Right cardiac atrium (tissue), 5 donors: ENCODE measurements around the gene PDE8B. TPM values are rescaled to one million over a fixed set of nuclear protein-coding genes. Genes with fewer than 3 reads are reported as not detected.
A peak's percentile ranks its signal among the peaks of the same experiment; 100 is the strongest.

Experiments
- ATAC-seq, 2 donors: fragments of 200-7000 bp; cut with Tn5 transposase; one replicate each; pipeline versions ENCODE4 v1.8.0 to v1.9.1; 2020; ENCODE audit warnings: moderate library complexity in 2 of 2, mild to moderate bottlenecking in 1 of 2
- DNase-seq, 3 donors: peaks; one replicate each; pipeline ENCODE4 v3.0.0-alpha.2; 2020
- H3K27ac ChIP-seq: one replicate; pipeline ENCODE4 v1.5.1; 2013; ENCODE audit warnings: mild to moderate bottlenecking, low read length, control low read depth, moderate library complexity
- H3K27me3 ChIP-seq: one replicate; pipeline ENCODE4 v1.6.1; 2013; ENCODE audit not compliant: control insufficient read depth, insufficient read depth
- H3K4me1 ChIP-seq: one replicate; pipeline ENCODE4 v1.6.1; 2013; ENCODE audit warnings: low read length; ENCODE audit not compliant: control insufficient read depth, insufficient read depth
- H3K4me3 ChIP-seq: one replicate; pipeline ENCODE4 v1.5.1; 2013; ENCODE audit warnings: low read length, control low read depth
- H3K9me3 ChIP-seq: one replicate; pipeline ENCODE4 v1.6.1; 2013; ENCODE audit warnings: low read length; ENCODE audit not compliant: control insufficient read depth
- WGBS: extraction: QIAGEN DNeasy Blood & Tissue Kit; methylation state at CpG from one replicate; pipeline ENCODE4 v1.1.7; 2013; 5-methylcytosine and 5-hydroxymethylcytosine counted together
- intact Hi-C, 4 donors: fragments of 100-400 bp; cut with DNase I; formaldehyde crosslinking; loops; one replicate each; pipeline versions ENCODE4 v1.11.0 to v1.14.0; 2022 to 2023
- polyA plus RNA-seq: library from polyadenylated mRNA; stranded (reverse); fragments of 200-250 nt; gene quantifications from one replicate; pipeline ENCODE4 v1.2.3, GENCODE V29; 2013
- total RNA-seq, 4 donors: library from RNA; stranded (reverse); fragmentation: NEBNext Ultra II Directional; extraction: Animal tissue kit (Norgen Biotek cat#: 25700); gene quantifications; one replicate each; pipeline ENCODE4 v1.2.1, GENCODE V29; 2021
- donor health status: healthy with polysubstance abuse.
- donor health status: DM: no; HTN: yes; CAD: no.
- donor health status: DM: no; HTN: no; CAD: no.
- donor health status: DM: no; HTN: yes; CAD: no; lungs with severe emphysema.
- donor health status: DM: yes; HTN: yes; CAD: no.

The PDE8B gene
- total and polyA plus RNA-seq, 5 donors: 15.1 to 71.2 (median 43.8) TPM

DNA sequence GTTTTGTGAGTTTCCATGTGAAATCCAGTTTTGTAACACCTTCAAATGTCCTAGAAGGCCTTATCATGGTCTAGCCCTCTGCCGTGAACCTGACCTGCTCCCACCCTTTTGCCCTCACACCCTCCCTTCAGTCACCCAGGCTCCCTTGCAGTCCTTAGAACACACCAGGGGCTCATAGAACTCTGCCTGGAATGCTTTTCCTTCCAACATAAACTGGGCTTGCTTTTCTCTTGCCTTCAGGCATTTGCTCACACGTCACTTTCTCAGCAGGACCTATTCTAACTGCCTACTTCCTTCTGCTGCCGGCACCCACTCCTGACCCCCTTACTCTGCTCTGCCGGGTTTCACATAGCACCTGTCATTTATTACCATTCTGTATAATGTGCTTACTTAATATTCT is 111.9 kb downstream of the PDE8B start:
- intact Hi-C loops: no loop called here
- H3K9me3 ChIP-seq: no peaks in the 10 kb centered on the region
- 52% methylated on average over 4 of the region's 4 CpGs for WGBS
- no peak overlapping the region for H3K27ac ChIP-seq
- DNase-seq: no peak
- H3K27me3 ChIP-seq: no peaks in the 10 kb centered on the region
- no peak for ATAC-seq
- peaks cover 6% of the 10 kb centered on the region for H3K4me1 ChIP-seq
- H3K4me3 ChIP-seq: no peak overlapping the region

- DNase-seq (no peak), ATAC-seq (no peak)
- intact Hi-C loops: no loop called here
- Histone ChIP-seq H3K4me1 (peaks cover 11% of the 10 kb centered on the region), H3K27ac (no peak overlapping the region), H3K27me3 (no peaks in the 10 kb centered on the region), H3K9me3 (no peaks in the 10 kb centered on the region), H3K4me3 (no peak overlapping the region)
- WGBS: 74% methylated on average over 4 of the region's 4 CpGs
These were observed 115.6 kb downstream of the PDE8B start for GRCh38 chr5:77325921-77326541.

DNA sequence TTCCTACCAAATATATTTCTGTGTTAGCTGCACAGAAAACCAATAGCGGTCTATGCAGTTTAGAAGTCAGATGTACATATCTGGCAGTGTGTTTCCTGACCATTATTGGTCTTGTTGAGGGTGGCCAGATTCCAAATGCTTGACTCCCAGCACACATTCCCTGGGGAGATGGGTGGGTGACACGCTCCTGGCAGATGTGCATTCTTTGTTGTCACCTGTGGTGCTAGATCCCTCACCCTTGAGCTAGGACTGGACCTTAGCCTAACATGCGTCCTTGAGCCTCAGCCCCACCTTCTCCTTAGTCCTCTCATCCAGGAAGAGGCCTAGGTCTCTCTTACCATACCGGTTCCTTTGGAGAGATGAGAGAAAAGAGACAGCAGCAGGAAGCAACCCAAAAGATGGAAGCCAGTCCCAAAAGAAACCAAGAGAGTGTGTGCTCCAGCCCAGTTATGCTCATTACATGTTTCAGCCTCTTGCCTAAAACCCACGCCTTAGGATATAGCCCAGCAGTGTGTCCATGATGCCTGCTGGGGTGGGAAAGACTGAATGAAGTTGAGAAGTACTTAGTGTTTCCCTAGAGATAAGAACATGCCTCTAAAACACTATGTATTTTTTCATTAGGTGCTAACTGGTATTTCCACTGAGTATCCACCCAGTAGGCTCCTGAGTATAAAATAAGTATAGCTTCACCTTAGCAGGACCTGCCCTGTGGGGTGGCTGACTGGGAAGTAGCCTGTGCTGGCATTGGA is 116.7 kb downstream of the PDE8B start:
- Histone ChIP-seq H3K4me3 (no peak overlapping the region), H3K4me1 (peaks cover 8% of the 10 kb centered on the region), H3K27me3 (no peaks in the 10 kb centered on the region), H3K27ac (no peak overlapping the region), H3K9me3 (no peaks in the 10 kb centered on the region)
- no peak for ATAC-seq
- WGBS: 74% methylated on average over 5 of the region's 5 CpGs
- DNase-seq: no peak
- intact Hi-C loops: no loop called here

GRCh38 chr5:77328930-77329647 is 118.6 kb downstream of the PDE8B start:
- WGBS: 87% methylated on average over 10 of the region's 10 CpGs

GRCh38 chr5:77329664-77330430 is 119.4 kb downstream of the PDE8B start:
- Histone ChIP-seq H3K27ac (no peak overlapping the region), H3K4me1 (peaks cover 10% of the 10 kb centered on the region), H3K4me3 (no peak overlapping the region), H3K9me3 (no peaks in the 10 kb centered on the region), H3K27me3 (no peaks in the 10 kb centered on the region)
- WGBS: 56% methylated on average over 3 of the region's 3 CpGs
- intact Hi-C loops: loop anchor here in 1 of 4 donors (5.0 kb wide), 1 partner anchor 578 kb away; no protein-coding TSS in a partner anchor
- DNase-seq: no peak
- ATAC-seq: peak in 1 of 2 donors; percentile 15

More at GRCh38 chr5:77328930-77329647, 118.6 kb downstream of the PDE8B start:
- intact Hi-C loops: no loop called here
- no peak overlapping the region for H3K4me3 ChIP-seq
- ATAC-seq (no peak), DNase-seq (no peak)
- H3K9me3 ChIP-seq: no peaks in the 10 kb centered on the region
- peaks cover 10% of the 10 kb centered on the region for H3K4me1 ChIP-seq
- no peaks in the 10 kb centered on the region for H3K27me3 ChIP-seq
- H3K27ac ChIP-seq: no peak overlapping the region

- ATAC-seq (no peak), DNase-seq (no peak)
- intact Hi-C loops: loop anchor here in 1 of 4 donors (5.0 kb wide), 1 partner anchor 581 kb away; no protein-coding TSS in a partner anchor
- Histone ChIP-seq H3K27me3 (no peaks in the 10 kb centered on the region), H3K9me3 (no peaks in the 10 kb centered on the region), H3K27ac (peak overlapping the region; percentile 83), H3K4me1 (peaks cover 13% of the 10 kb centered on the region), H3K4me3 (no peak overlapping the region)
- WGBS: 70% methylated on average over 4 of the region's 4 CpGs
These were observed 122.6 kb downstream of the PDE8B start for GRCh38 chr5:77333036-77333435.

DNA sequence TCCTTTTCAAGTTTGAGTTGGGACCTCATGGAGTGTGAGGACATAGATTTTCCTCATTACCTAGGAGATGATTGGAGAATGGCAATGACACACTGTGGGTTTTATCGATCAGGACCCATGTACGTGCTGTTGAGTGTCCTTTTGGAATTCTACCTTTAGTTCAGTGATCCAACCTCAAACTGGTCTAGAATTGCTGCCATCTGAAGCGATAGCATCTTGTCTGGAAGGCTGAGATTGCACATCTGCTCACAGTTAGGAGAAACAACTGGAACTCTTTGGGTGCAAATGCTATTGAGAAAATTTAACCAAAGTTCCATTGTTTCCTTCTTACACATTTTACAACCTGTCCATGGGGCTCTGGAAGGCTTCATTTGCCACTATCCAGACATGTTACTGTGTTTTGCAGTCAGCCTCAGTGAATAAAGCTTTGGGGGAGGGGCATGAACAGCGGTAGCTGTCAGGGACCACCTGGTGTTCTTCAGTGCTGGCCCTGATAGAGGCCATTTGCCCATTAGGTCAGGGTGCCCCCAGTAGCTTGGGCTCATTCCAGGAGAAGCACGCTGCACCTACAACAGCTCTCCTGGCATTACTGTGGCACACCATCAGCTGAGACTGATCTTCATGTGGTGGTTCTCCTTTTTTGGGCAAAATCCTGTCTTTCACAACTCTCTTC is 123.1 kb downstream of the PDE8B start:
- whole genome bisulfite sequencing: 72% methylated on average over 5 of the region's 5 CpGs

GRCh38 chr5:77337246-77337645 is 126.8 kb downstream of the PDE8B start:
- Histone ChIP-seq H3K4me3 (no peak overlapping the region), H3K27ac (no peak overlapping the region), H3K27me3 (no peaks in the 10 kb centered on the region), H3K9me3 (no peaks in the 10 kb centered on the region), H3K4me1 (peaks cover 11% of the 10 kb centered on the region)
- intact Hi-C loops: no loop called here
- WGBS: 68% methylated on average over 3 of the region's 3 CpGs
- DNase-seq: peak in 1 of 3 donors; percentile 52
- ATAC-seq: no peak

More for the DNA sequence above, 123.1 kb downstream of the PDE8B start:
- Histone ChIP-seq H3K27me3 (no peaks in the 10 kb centered on the region), H3K9me3 (no peaks in the 10 kb centered on the region), H3K4me1 (peaks cover 13% of the 10 kb centered on the region), H3K4me3 (no peak overlapping the region), H3K27ac (peak overlapping the region; percentile 83)
- ATAC-seq (peak in 1 of 2 donors; percentile 27), DNase-seq (peak in 1 of 3 donors; percentile 30)
- intact Hi-C loops: loop anchor here in 1 of 4 donors (5.0 kb wide), 1 partner anchor 581 kb away; no protein-coding TSS in a partner anchor

- no peaks in the 10 kb centered on the region for H3K9me3 ChIP-seq
- no peak overlapping the region for H3K4me3 ChIP-seq
- peak in 1 of 2 donors; percentile 21 for ATAC-seq
- intact Hi-C loops: no loop called here
- H3K27me3 ChIP-seq: no peaks in the 10 kb centered on the region
- WGBS: 36% methylated on average over 4 of the region's 4 CpGs
- H3K4me1 ChIP-seq: peaks cover 11% of the 10 kb centered on the region
- no peak overlapping the region for H3K27ac ChIP-seq
- peak in 1 of 3 donors; percentile 45 for DNase-seq
These were observed 127.2 kb downstream of the PDE8B start for GRCh38 chr5:77337686-77338085.

GRCh38 chr5:77339337-77339890 is 128.9 kb downstream of the PDE8B start:
- peaks cover 6% of the 10 kb centered on the region for H3K4me1 ChIP-seq
- ATAC-seq (no peak), DNase-seq (no peak)
- no peak overlapping the region for H3K4me3 ChIP-seq
- intact Hi-C loops: no loop called here
- H3K9me3 ChIP-seq: no peaks in the 10 kb centered on the region
- H3K27ac ChIP-seq: no peak overlapping the region
- no peaks in the 10 kb centered on the region for H3K27me3 ChIP-seq
- 86% methylated on average over 4 of the region's 4 CpGs for WGBS
